ENCODE results near the gene NALCN.

NALCN gene

GRCh38 chr13:101354895-101355294 lies 61.4 kb downstream of the NALCN start:
- DNase-seq (ENCODE audit: low read depth, low spot score) = no peak
- H3K4me3 ChIP-seq (ENCODE audit: low read depth, low read length) = no peak overlapping the region
- in situ Hi-C loops (cut with HindIII; ENCODE audit: low sequenced_read_pairs) = no loop called here
- TF ChIP-seq CTCF (IDR thresholded peaks at IDR 0.05; ENCODE audit: low read depth, low read length) = no peak

GRCh38 chr13:101346942-101347728 lies 69.2 kb downstream of the NALCN start:
- peak; percentile 13 for DNase-seq (ENCODE audit: low read depth, low spot score)
- TF ChIP-seq CTCF (IDR thresholded peaks at IDR 0.05; ENCODE audit: low read depth, low read length) = no peak
- in situ Hi-C loops (cut with HindIII; ENCODE audit: low sequenced_read_pairs) = no loop called here

GRCh38 chr13:101346161-101346560 lies 70.1 kb downstream of the NALCN start:
- no peak overlapping the region for H3K4me3 ChIP-seq (ENCODE audit: low read depth, low read length)
- TF ChIP-seq CTCF (IDR thresholded peaks at IDR 0.05; ENCODE audit: low read depth, low read length) = no peak
- no peak for DNase-seq (ENCODE audit: low read depth, low spot score)
- in situ Hi-C loops (cut with HindIII; ENCODE audit: low sequenced_read_pairs) = no loop called here

More at GRCh38 chr13:101346942-101347728, 69.2 kb downstream of the NALCN start:
- no peak overlapping the region for H3K4me3 ChIP-seq (ENCODE audit: low read depth, low read length)

GRCh38 chr13:101343128-101343787 lies 73.0 kb downstream of the NALCN start:
- TF ChIP-seq CTCF (IDR thresholded peaks at IDR 0.05; ENCODE audit: low read depth, low read length) = no peak
- no peak for DNase-seq (ENCODE audit: low read depth, low spot score)
- in situ Hi-C loops (cut with HindIII; ENCODE audit: low sequenced_read_pairs) = no loop called here

GRCh38 chr13:101341464-101341863 lies 74.8 kb downstream of the NALCN start:
- no peak for TF ChIP-seq CTCF (IDR thresholded peaks at IDR 0.05; ENCODE audit: low read depth, low read length)
- DNase-seq (ENCODE audit: low read depth, low spot score) = peak; percentile 13
- in situ Hi-C loops (cut with HindIII; ENCODE audit: low sequenced_read_pairs) = no loop called here
- H3K4me3 ChIP-seq (ENCODE audit: low read depth, low read length) = no peak overlapping the region

More at GRCh38 chr13:101343128-101343787, 73.0 kb downstream of the NALCN start:
- H3K4me3 ChIP-seq (ENCODE audit: low read depth, low read length) = no peak overlapping the region

- DNase-seq (ENCODE audit: low read depth, low spot score) = no peak
- in situ Hi-C loops (cut with HindIII; ENCODE audit: low sequenced_read_pairs) = no loop called here
- no peak for TF ChIP-seq CTCF (IDR thresholded peaks at IDR 0.05; ENCODE audit: low read depth, low read length)
- H3K4me3 ChIP-seq (ENCODE audit: low read depth, low read length) = no peak overlapping the region
Observed at GRCh38 chr13:101339202-101339601, 77.1 kb downstream of the NALCN start.
